OCI-LY3 (cell line): ENCODE data around the gene VCAN.

ENCODE experiments used
- H2AFZ ChIP-seq: fragments of 200-600, 300-600 bp; shearing (Covaris generic); 2 replicates; pipeline ENCODE4 v1.6.0; 2014; ENCODE audit warnings: antibody characterized with exemption, low read depth, low read length
- H3K27ac ChIP-seq: fragments of 200-600, 300-600 bp; sonication (generic); 2 replicates; pipeline ENCODE4 v1.5.1; 2014; ENCODE audit warnings: mild to moderate bottlenecking, low read length, moderate library complexity, mixed read lengths
- H3K27me3 ChIP-seq: fragments of 200-600, 300-600 bp; sonication (generic); 2 replicates; pipeline ENCODE4 v1.6.1; 2014; ENCODE audit warnings: low read depth, low read length, mixed read lengths
- H3K36me3 ChIP-seq: fragments of 200-600, 300-600 bp; sonication (generic); replicated peaks from 2 replicates; pipeline ENCODE3; 2014; ENCODE audit warnings: low read depth, low read length, mixed read lengths
- H3K4me1 ChIP-seq: fragments of 300-600, 200-600 bp; sonication (generic); 2 replicates; pipeline ENCODE4 v1.6.1; 2014; ENCODE audit warnings: low read length, mixed read lengths
- H3K4me2 ChIP-seq: fragments of 200-600, 300-600 bp; sonication (generic); 2 replicates; pipeline ENCODE4 v1.6.1; 2014; ENCODE audit warnings: low read length, mixed read lengths
- H3K4me3 ChIP-seq: fragments of 300-600, 200-600 bp; sonication (generic); 2 replicates; pipeline ENCODE4 v1.5.1; 2014; ENCODE audit warnings: antibody characterized with exemption, mild to moderate bottlenecking, low read length, moderate library complexity
- H3K79me2 ChIP-seq: fragments of 300-600, 200-600 bp; shearing (Covaris generic); 2 replicates; pipeline ENCODE4 v1.6.1; 2014; ENCODE audit warnings: mild to moderate bottlenecking, low read length, mixed read lengths
- H3K9ac ChIP-seq: fragments of 300-600, 200-600 bp; shearing (Covaris generic); 2 replicates; pipeline ENCODE4 v1.6.0; 2014; ENCODE audit warnings: mild to moderate bottlenecking, low read length, moderate library complexity
- H3K9me3 ChIP-seq: fragments of 200-600, 300-600 bp; shearing (Covaris generic); 2 replicates; pipeline ENCODE4 v1.6.1; 2014; ENCODE audit warnings: low read length, mixed read lengths; ENCODE audit not compliant: insufficient read depth
- H4K20me1 ChIP-seq: fragments of 200-600, 300-600 bp; sonication (generic); 2 replicates; pipeline ENCODE4 v1.6.1; 2016; ENCODE audit warnings: low read length, mixed read lengths; ENCODE audit not compliant: insufficient read depth
- EZH2phosphoT487 ChIP-seq: fragments of 200-600 bp; shearing (Covaris generic); IDR thresholded peaks from 2 replicates; pipeline ENCODE4 v1.6.1; 2018; ENCODE audit warnings: antibody characterized with exemption, mixed run types, low read depth
- TF ChIP-seq, protein P1 (sequence below): fragments of 200-600, 300-600 bp; sonication (generic); IDR thresholded peaks from 2 replicates; pipeline ENCODE4 v1.5.1; 2014; ENCODE audit warnings: antibody characterized with exemption, low read length, low read depth

Gene VCAN

DNA sequence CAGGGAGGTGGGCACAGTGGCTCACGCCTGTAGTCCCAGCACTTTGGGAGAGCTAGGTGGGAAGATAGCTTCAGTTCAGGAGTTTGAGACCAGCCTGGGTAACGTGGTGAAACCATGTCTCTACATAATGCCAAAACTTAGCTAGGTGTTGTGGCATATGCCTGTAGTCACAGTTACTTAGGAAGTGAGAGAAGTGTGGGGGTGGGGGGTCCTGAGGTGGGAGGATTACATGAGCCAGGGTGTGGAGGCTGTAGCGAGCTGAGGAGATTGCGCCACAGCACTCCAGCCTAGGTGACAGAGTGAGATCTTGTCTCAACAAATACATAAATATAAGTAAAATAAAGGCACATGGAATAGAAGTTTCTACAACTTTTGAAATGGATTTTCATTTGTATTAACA is 23.1 kb downstream of the VCAN start:
- H3K9me3 ChIP-seq = no peaks in the 10 kb centered on the region
- no peak overlapping the region for H3K4me3 ChIP-seq
- no peak overlapping the region for H3K27ac ChIP-seq
- no peaks in the 10 kb centered on the region for H4K20me1 ChIP-seq
- no peak overlapping the region for H3K4me2 ChIP-seq
- no peak overlapping the region for H2AFZ ChIP-seq
- H3K9ac ChIP-seq = no peak overlapping the region
- no peaks in the 10 kb centered on the region for H3K79me2 ChIP-seq
- TF ChIP-seq, protein P1, sequence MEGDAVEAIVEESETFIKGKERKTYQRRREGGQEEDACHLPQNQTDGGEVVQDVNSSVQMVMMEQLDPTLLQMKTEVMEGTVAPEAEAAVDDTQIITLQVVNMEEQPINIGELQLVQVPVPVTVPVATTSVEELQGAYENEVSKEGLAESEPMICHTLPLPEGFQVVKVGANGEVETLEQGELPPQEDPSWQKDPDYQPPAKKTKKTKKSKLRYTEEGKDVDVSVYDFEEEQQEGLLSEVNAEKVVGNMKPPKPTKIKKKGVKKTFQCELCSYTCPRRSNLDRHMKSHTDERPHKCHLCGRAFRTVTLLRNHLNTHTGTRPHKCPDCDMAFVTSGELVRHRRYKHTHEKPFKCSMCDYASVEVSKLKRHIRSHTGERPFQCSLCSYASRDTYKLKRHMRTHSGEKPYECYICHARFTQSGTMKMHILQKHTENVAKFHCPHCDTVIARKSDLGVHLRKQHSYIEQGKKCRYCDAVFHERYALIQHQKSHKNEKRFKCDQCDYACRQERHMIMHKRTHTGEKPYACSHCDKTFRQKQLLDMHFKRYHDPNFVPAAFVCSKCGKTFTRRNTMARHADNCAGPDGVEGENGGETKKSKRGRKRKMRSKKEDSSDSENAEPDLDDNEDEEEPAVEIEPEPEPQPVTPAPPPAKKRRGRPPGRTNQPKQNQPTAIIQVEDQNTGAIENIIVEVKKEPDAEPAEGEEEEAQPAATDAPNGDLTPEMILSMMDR = no peak
- TF ChIP-seq EZH2phosphoT487 = no peak
- H3K4me1 ChIP-seq = no peaks in the 10 kb centered on the region
- H3K27me3 ChIP-seq = no peaks in the 10 kb centered on the region
- H3K36me3 ChIP-seq = no peaks in the 10 kb centered on the region

DNA sequence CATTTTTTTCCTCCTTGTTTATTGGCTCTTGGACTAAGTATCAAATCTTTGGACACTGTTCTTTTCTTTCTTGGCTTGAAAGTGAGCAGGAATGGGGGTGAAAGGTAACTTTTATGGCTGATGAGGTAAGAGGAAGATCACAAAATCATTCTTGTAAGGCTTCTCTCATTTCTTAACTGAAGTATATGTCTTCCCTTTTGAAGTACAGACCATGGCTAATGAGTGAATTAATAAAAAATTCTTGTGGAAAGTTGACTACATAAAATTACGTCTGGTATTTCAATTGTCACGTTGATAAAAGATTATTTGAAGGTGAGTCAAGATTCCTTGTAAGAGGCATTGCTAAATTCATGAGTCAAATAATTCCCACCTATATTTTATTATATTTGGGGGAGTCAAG is 25.1 kb downstream of the VCAN start:
- Histone ChIP-seq H3K4me3 (no peak overlapping the region), H3K36me3 (no peaks in the 10 kb centered on the region), H3K4me1 (no peaks in the 10 kb centered on the region), H3K27me3 (no peaks in the 10 kb centered on the region), H3K27ac (no peak overlapping the region), H3K9ac (no peak overlapping the region), H3K79me2 (no peaks in the 10 kb centered on the region), H2AFZ (no peak overlapping the region), H3K4me2 (no peak overlapping the region), H3K9me3 (no peaks in the 10 kb centered on the region), H4K20me1 (no peaks in the 10 kb centered on the region)
- TF ChIP-seq, protein P1 = no peak
- no peak for TF ChIP-seq EZH2phosphoT487

DNA sequence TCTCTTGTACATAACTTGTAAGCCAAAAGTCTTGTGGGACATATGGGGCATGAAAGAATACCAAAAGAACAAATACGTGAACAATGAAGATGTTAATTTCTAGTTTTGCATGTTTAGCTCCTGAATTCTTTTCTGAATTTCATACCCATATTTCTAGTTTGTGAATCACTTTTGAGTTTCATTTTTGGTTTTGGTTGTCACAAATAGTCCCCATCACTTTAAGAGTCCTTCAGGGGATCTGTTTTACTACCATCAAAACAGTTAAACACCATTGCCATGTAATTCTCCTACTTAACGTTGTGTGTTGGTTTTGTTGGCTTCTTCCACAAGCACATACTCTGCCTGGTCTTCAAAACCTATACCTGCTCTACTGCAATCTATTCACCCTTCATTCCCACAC is 27.0 kb downstream of the VCAN start:
- TF ChIP-seq EZH2phosphoT487 = no peak
- TF ChIP-seq, protein P1 = no peak
- no peaks in the 10 kb centered on the region for H3K79me2 ChIP-seq
- no peaks in the 10 kb centered on the region for H3K4me1 ChIP-seq
- H3K9ac ChIP-seq = no peak overlapping the region
- H3K9me3 ChIP-seq = no peaks in the 10 kb centered on the region
- H4K20me1 ChIP-seq = no peaks in the 10 kb centered on the region
- H3K36me3 ChIP-seq = no peaks in the 10 kb centered on the region
- no peak overlapping the region for H2AFZ ChIP-seq
- H3K27ac ChIP-seq = no peak overlapping the region
- no peaks in the 10 kb centered on the region for H3K27me3 ChIP-seq
- no peak overlapping the region for H3K4me2 ChIP-seq
- H3K4me3 ChIP-seq = no peak overlapping the region

DNA sequence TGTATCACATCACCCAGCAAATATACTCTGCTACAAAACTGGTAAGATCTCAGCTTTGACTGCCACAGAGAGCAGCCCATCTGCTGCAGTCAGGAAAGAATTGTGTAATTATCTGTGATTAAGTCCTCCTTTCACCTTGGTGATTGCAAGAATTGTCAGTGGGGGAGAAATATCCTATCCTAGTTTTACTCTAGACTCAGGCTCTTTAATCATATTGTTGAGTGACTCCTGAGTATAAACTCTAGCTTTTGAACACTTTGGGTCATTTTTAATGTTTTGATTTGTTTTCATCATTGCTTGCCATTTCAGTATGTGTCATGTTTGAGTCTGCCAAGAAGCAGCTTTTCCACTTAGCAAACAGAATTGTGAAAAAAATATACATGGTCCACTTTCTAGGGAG is 32.1 kb downstream of the VCAN start:
- Histone ChIP-seq H4K20me1 (no peaks in the 10 kb centered on the region), H3K4me1 (no peaks in the 10 kb centered on the region), H3K36me3 (no peaks in the 10 kb centered on the region), H3K79me2 (no peaks in the 10 kb centered on the region), H3K9ac (no peak overlapping the region), H3K4me3 (no peak overlapping the region), H3K4me2 (no peak overlapping the region), H2AFZ (no peak overlapping the region), H3K27me3 (no peaks in the 10 kb centered on the region), H3K9me3 (no peaks in the 10 kb centered on the region), H3K27ac (no peak overlapping the region)
- TF ChIP-seq EZH2phosphoT487 = no peak
- TF ChIP-seq, protein P1 = no peak
